Left lung (tissue), 10 donors: ENCODE data around the gene OR5B21. TPM values are rescaled to one million over a fixed set of nuclear protein-coding genes. Genes with fewer than 3 reads are reported as not detected.
A peak's percentile ranks its signal among the peaks of the same experiment; 100 is the strongest.

Experiments
- ATAC-seq: fragments of 200-7000 bp; cut with Tn5 transposase; one replicate; pipeline ENCODE4 v1.9.1; 2020; ENCODE audit warnings: moderate library complexity
- DNase-seq, 4 donors: peaks; one replicate each; pipeline ENCODE4 v3.0.0-alpha.2; 2013 to 2020
- H3K27ac ChIP-seq, 2 donors: fragments of 200-600 bp; sonication (generic) in 1 of 2; one replicate each; pipeline versions ENCODE4 v1.5.0 to v1.8.0; 2020 to 2021
- H3K27me3 ChIP-seq, 2 donors: fragments of 200-600 bp; sonication (generic) in 1 of 2; one replicate each; pipeline versions ENCODE4 v1.5.0 to v1.8.0; 2020 to 2021
- H3K36me3 ChIP-seq, 2 donors: fragments of 200-600 bp; sonication (generic) in 1 of 2; one replicate each; pipeline versions ENCODE4 v1.5.0 to v1.8.0; 2020 to 2021
- H3K4me1 ChIP-seq, 2 donors: fragments of 200-600 bp; one replicate each; pipeline ENCODE4 v1.8.0; 2021
- H3K4me3 ChIP-seq, 2 donors: fragments of 200-600 bp; sonication (generic) in 1 of 2; one replicate each; pipeline versions ENCODE4 v1.5.0 to v1.8.0; 2020 to 2021; ENCODE audit warnings: mild to moderate bottlenecking in 1 of 2
- H3K9me3 ChIP-seq, 2 donors: fragments of 200-600 bp; sonication (generic) in 1 of 2; one replicate each; pipeline versions ENCODE4 v1.5.0 to v1.8.0; 2020 to 2021
- CTCF ChIP-seq, 2 donors: fragments of 200-600 bp; sonication (generic) in 1 of 2; IDR thresholded peaks; one replicate each; pipeline versions ENCODE4 v1.5.0 to v1.8.0; 2021; ENCODE audit warnings: antibody characterized with exemption in 2 of 2
- intact Hi-C, 2 donors: fragments of 100-400 bp; cut with DNase I; formaldehyde crosslinking; loops; one replicate each; pipeline versions ENCODE4 v1.11.2 to v1.14.2; 2022
- polyA plus RNA-seq, 6 donors: library from polyadenylated mRNA; unstranded; fragments of 120-200 nt; gene quantifications; one replicate each; pipeline ENCODE4 v1.2.1, GENCODE V29; 2013; ENCODE audit not compliant: insufficient read length in 6 of 6
- total RNA-seq, 2 donors: library from RNA; stranded (reverse); fragmentation: NEBNext Ultra II Directional; extraction: Animal tissue kit (Norgen Biotek cat#: 25700); gene quantifications; one replicate each; pipeline ENCODE4 v1.2.1, GENCODE V29; 2021
- donor health status: DM: no; HTN: yes; CAD: no.
- donor health status: DM: no; HTN: no; CAD: no.

OR5B21 gene
- total and polyA plus RNA-seq, 8 donors, result 0.71 TPM; not detected in 7

- H3K27ac ChIP-seq, result no peak overlapping the region
- H3K9me3 ChIP-seq, result no peaks in the 10 kb centered on the region
- no peak for TF ChIP-seq CTCF (IDR thresholded peaks at IDR 0.05)
- intact Hi-C loops, result no loop called here
- DNase-seq (no peak), ATAC-seq (no peak)
- no peaks in the 10 kb centered on the region for H3K27me3 ChIP-seq
- H3K4me1 ChIP-seq, result no peaks in the 10 kb centered on the region
- no peaks in the 10 kb centered on the region for H3K36me3 ChIP-seq
- no peak overlapping the region for H3K4me3 ChIP-seq
Measured at GRCh38 chr11:58505849-58506248, 2.1 kb downstream of the OR5B21 start.

GRCh38 chr11:58504232-58504631 lies 3.7 kb downstream of the OR5B21 start:
- no peak for ATAC-seq
- Histone ChIP-seq H3K4me3 (no peak overlapping the region), H3K9me3 (no peaks in the 10 kb centered on the region), H3K27me3 (no peaks in the 10 kb centered on the region), H3K27ac (no peak overlapping the region), H3K36me3 (no peaks in the 10 kb centered on the region), H3K4me1 (no peaks in the 10 kb centered on the region)
- DNase-seq, result no peak
- intact Hi-C loops, result no loop called here
- no peak for TF ChIP-seq CTCF (IDR thresholded peaks at IDR 0.05)

- no peaks in the 10 kb centered on the region for H3K27me3 ChIP-seq
- ATAC-seq (no peak), DNase-seq (no peak)
- no peaks in the 10 kb centered on the region for H3K9me3 ChIP-seq
- no peaks in the 10 kb centered on the region for H3K36me3 ChIP-seq
- no peak overlapping the region for H3K27ac ChIP-seq
- no peak overlapping the region for H3K4me3 ChIP-seq
- intact Hi-C loops, result no loop called here
- TF ChIP-seq CTCF (IDR thresholded peaks at IDR 0.05), result no peak
- no peaks in the 10 kb centered on the region for H3K4me1 ChIP-seq
Measured at GRCh38 chr11:58503361-58503856, 4.5 kb downstream of the OR5B21 start.

- ATAC-seq (no peak), DNase-seq (no peak)
- H3K9me3 ChIP-seq, result no peaks in the 10 kb centered on the region
- H3K4me1 ChIP-seq, result no peaks in the 10 kb centered on the region
- H3K36me3 ChIP-seq, result no peaks in the 10 kb centered on the region
- no peak overlapping the region for H3K4me3 ChIP-seq
- no peaks in the 10 kb centered on the region for H3K27me3 ChIP-seq
- H3K27ac ChIP-seq, result no peak overlapping the region
- TF ChIP-seq CTCF (IDR thresholded peaks at IDR 0.05), result no peak
- intact Hi-C loops, result no loop called here
Measured at GRCh38 chr11:58502004-58502403, 5.9 kb downstream of the OR5B21 start.

- peak in 1 of 4 donors; percentile 57 for DNase-seq
Measured at GRCh38 chr11:58498464-58498863, 9.4 kb downstream of the OR5B21 start.

More at GRCh38 chr11:58498464-58498863, 9.4 kb downstream of the OR5B21 start:
- Histone ChIP-seq H3K4me3 (no peak overlapping the region), H3K27ac (no peak overlapping the region), H3K4me1 (no peaks in the 10 kb centered on the region), H3K36me3 (no peaks in the 10 kb centered on the region), H3K27me3 (no peaks in the 10 kb centered on the region), H3K9me3 (no peaks in the 10 kb centered on the region)
- intact Hi-C loops, result no loop called here
- ATAC-seq, result no peak
- no peak for TF ChIP-seq CTCF (IDR thresholded peaks at IDR 0.05)
